OCI-LY7 (cell line): ENCODE results near the gene TICRR.

Source experiments
- CTCF ChIP-seq: fragments of 200-600 bp; sonication (generic); conservative IDR thresholded peaks from 2 replicates; pipeline ENCODE4 v1.5.1; 2014; ENCODE audit warnings: mild to moderate bottlenecking, antibody characterized with exemption, low read length, moderate library complexity, mixed read lengths
- EZH2phosphoT487 ChIP-seq: fragments of 200-600 bp; sonication (generic); IDR thresholded peaks from 2 replicates; pipeline ENCODE4 v1.6.1; 2018; ENCODE audit warnings: low read depth, borderline replicate concordance, mild to moderate bottlenecking, mixed run types, antibody characterized with exemption, low read length, moderate library complexity, mixed read lengths

- no peak for TF ChIP-seq EZH2phosphoT487
- TF ChIP-seq CTCF, result no peak
Measured at GRCh38 chr15:89653578-89653977, 78.3 kb downstream of the TICRR start.
